Occipital lobe (tissue), 2 donors: ENCODE results near the gene SLIT1. TPM values are rescaled to one million over a fixed set of nuclear protein-coding genes. Genes with fewer than 3 reads are reported as not detected.

Experiments
- DNase-seq: peaks from one replicate; lab custom pipeline; 2025; lab: John Stamatoyannopoulos, UW
- total RNA-seq: library from RNA; depleted of rRNA; stranded (reverse); fragments of >200 nt; gene quantifications from one replicate; pipeline ENCODE4 v1.2.3, GENCODE V29; 2014

Gene SLIT1
- total RNA-seq, 1 donor from 2014 or later, result 42.7 TPM

- DNase-seq, result no peak
These were observed 211.7 kb downstream of the SLIT1 start for GRCh38 chr10:96973809-96974747.

- DNase-seq, result no peak
These were observed 213.5 kb downstream of the SLIT1 start for GRCh38 chr10:96972264-96972663.

GRCh38 chr10:96971324-96971723, 214.4 kb downstream of the SLIT1 start:
- DNase-seq, result no peak

DNA sequence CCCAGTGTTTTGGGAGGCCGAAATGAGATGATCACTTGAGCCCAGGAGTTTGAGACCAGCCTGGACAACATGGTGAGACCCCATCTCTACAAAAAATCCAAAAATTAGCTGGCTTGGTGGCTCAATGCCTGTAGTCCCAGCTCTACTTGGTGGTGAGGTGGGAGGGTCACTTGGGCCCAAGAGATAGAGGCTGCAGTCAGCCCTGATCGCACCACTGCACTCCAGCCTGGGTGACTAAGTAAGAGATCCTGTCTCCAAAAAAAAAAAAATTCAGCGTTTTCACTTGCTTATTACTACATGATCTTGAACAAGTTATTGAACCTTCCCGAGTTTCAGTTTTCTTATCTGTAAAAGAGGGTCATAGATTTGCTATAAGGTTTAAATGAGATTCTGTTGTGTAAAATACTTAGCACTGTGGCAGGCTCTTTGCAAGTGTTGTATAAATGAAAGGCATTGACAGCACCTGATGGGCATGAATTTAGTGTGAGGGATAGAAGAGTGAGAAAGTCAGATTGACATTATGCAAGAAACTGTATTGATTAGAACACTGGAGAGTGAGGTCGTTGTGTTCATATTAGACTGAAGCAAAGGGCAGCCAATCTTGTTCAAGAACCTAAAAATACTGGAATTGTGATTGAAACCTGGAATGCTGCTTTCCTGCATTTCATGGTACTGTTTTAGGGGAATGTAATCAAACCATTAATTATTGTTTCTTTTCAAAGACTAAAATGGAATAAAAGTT, 216.9 kb downstream of the SLIT1 start:
- no peak for DNase-seq

GRCh38 chr10:96967847-96968246, 217.9 kb downstream of the SLIT1 start:
- no peak for DNase-seq

DNA sequence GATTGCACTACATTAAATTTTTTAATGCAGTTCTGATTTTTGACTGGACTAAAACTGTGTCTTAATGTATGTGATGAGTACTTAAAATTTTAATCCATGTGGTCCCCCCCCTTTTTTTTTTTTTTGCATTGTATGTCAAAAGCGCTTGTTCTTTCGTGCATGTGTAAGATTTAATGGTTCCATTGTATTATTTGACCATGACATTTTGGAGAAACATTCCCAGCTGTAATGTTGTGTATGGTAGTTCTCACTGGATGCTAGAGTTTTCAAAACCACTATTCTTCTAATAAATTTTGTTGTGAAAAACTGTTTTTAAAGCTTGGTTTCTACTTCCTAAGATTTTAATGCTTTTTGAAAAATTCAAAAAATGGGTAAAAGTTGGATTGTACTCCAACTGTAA, 221.6 kb downstream of the SLIT1 start:
- no peak for DNase-seq

- no peak for DNase-seq
These were observed 224.9 kb downstream of the SLIT1 start for GRCh38 chr10:96960872-96961271.

DNA sequence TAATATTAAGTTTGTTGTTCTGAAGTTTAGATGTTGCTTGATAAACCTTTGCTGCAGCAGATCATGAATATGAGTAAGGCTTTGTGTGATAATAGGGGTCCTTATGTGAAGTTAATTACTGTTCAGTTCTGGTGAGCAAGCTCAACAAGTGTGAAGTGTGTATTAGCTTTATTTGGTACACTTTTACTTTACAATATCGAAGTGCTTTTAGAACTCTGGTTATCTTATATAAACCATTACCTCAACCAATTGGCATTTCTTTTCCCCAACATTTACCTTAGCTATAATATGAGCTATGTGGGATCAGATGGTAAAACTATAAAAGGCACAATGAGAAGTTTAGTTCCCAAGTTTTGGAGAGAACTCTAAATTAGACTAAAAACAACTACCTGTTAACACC, 226.0 kb downstream of the SLIT1 start:
- DNase-seq, result no peak

DNA sequence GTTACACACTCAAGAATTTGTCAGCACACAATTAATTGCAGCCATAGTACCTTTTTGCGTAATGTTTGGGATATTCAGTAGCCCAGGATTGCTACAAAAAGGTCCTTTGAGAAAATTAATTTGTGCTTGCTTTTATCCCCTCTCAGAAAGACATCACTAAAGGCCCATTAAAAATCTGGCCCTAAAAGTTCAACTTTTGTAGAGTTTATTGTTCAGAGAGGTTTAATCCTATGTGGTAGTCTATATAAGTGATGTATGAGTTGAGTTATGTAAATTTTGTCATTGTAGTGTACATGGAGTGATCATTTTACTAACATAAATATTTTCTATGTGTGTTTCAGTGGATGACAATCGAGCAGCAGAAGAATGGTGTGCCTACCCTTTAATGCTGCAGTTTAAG, 227.7 kb downstream of the SLIT1 start:
- DNase-seq, result no peak

DNA sequence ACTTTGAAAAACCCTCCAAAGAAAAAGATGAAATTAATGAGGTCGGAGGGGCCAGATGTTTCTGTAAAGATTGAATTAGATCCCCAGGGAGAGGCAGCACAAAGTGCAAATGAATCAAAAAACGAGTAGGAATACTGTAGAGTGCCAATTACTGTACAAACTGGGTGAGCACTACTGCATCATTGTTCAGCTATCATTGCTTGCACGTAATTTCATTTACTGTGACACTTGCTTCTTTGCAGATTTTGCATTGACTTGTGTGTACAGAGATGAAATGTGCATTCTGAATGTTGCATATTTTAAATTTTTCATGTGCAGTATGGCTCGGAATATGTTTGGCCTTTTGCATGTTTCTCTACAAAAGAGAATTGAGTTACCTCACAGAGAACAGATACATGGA, 230.0 kb downstream of the SLIT1 start:
- DNase-seq, result no peak

GRCh38 chr10:96951954-96952353, 233.8 kb downstream of the SLIT1 start:
- no peak for DNase-seq

- DNase-seq, result no peak
These were observed 236.6 kb downstream of the SLIT1 start for GRCh38 chr10:96949039-96949683.

Other genes starting within 250 kb of the SLIT1 start
- gene ARHGAP19, start 106.7 kb upstream of the SLIT1 start, total RNA-seq, result 8.4 TPM
- gene FRAT1, start 133.3 kb upstream of the SLIT1 start, total RNA-seq, result 5.6 TPM
- gene FRAT2, start 148.8 kb upstream of the SLIT1 start, total RNA-seq, result 16.8 TPM
- 9.2 TPM for gene RRP12, start 215.4 kb upstream of the SLIT1 start, total RNA-seq
- gene PGAM1, start 240.2 kb upstream of the SLIT1 start, total RNA-seq, result 109 TPM